ENCODE results near the gene MYLK4. TPM values are rescaled to one million over a fixed set of nuclear protein-coding genes. Genes with fewer than 3 reads are reported as not detected.

The MYLK4 gene
- total and polyA plus RNA-seq, 9 donors, result 0.24 to 0.83 (median 0.50) TPM

DNA sequence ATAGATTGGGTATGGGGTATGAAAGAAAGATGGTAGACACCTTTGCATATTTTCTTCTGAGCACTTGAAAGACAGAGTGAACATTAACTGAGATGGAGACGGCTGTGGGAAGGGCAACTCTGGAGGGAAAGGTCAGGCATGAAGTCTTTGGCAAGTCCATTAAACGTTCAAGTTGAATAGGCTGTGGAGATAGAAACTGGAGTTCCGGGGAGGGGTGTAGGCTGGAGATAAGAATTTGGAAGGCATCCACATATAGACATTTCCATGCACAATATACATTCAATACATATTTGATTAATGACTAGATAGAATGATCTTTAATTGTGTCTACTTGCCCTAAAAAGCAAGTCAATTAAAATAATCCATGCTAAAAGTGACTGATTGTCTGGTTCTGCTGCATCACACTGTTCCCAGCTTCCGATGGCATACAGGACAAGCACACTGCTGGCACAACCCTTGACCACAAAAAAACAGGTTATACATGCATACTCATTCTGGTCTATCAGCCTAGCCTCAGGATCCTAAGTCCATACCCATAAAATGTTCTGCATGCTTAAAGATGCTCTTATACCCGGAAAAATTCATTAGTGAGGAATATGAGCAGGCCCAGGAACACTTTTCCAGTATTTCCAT lies 1.9 kb upstream of the MYLK4 start:
- Histone ChIP-seq H3K9me3 (no peaks in the 10 kb centered on the region), H3K27me3 (no peaks in the 10 kb centered on the region), H3K36me3 (no peaks in the 10 kb centered on the region), H3K4me1 (ENCODE audit: insufficient read depth) (no peaks in the 10 kb centered on the region), H3K27ac (no peak overlapping the region), H3K4me3 (no peak overlapping the region)
- DNase-seq, result no peak
- intact Hi-C loops (cut with DNase I), result loop anchor here in 1 of 4 donors (10.0 kb wide), 1 partner anchor 508 kb away; the partner anchor contains the start of gene GMDS
- WGBS, 3 donors, result 76 to 80% (median 78%) methylated on average over 5 of the region's 5 CpGs
- TF ChIP-seq POLR2A (IDR thresholded peaks at IDR 0.05), result no peak

DNA sequence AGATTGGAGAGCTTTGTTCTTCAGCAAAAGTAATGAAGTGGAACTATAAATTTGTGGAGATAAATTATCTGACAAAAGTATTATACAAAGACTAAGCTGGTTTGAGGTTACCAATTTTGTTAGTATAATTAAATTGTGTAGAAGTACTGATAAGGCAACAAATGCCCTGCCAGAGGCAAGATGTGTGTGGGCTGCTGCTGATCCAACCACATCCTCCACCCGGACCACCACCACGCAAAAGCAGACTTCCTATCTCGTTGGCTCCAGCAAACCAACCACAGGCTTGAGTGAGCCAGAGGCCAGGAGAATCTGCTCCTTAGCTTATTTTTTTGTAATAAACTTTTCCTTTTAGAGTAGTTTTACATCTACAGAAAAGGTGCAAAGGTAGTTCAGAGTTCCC lies 1.1 kb upstream of the MYLK4 start:
- Histone ChIP-seq H3K4me1 (ENCODE audit: insufficient read depth) (no peaks in the 10 kb centered on the region), H3K27ac (no peak overlapping the region), H3K27me3 (no peaks in the 10 kb centered on the region), H3K4me3 (no peak overlapping the region), H3K36me3 (no peaks in the 10 kb centered on the region), H3K9me3 (no peaks in the 10 kb centered on the region)
- TF ChIP-seq POLR2A (IDR thresholded peaks at IDR 0.05), result no peak
- no peak for TF ChIP-seq EP300 (IDR thresholded peaks at IDR 0.05)
- TF ChIP-seq, protein P1, sequence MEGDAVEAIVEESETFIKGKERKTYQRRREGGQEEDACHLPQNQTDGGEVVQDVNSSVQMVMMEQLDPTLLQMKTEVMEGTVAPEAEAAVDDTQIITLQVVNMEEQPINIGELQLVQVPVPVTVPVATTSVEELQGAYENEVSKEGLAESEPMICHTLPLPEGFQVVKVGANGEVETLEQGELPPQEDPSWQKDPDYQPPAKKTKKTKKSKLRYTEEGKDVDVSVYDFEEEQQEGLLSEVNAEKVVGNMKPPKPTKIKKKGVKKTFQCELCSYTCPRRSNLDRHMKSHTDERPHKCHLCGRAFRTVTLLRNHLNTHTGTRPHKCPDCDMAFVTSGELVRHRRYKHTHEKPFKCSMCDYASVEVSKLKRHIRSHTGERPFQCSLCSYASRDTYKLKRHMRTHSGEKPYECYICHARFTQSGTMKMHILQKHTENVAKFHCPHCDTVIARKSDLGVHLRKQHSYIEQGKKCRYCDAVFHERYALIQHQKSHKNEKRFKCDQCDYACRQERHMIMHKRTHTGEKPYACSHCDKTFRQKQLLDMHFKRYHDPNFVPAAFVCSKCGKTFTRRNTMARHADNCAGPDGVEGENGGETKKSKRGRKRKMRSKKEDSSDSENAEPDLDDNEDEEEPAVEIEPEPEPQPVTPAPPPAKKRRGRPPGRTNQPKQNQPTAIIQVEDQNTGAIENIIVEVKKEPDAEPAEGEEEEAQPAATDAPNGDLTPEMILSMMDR (IDR thresholded peaks at IDR 0.05), result no peak
- intact Hi-C loops (cut with DNase I), result loop anchor here in 1 of 4 donors (10.0 kb wide), 1 partner anchor 507 kb away; the partner anchor contains the start of gene GMDS
- 44 to 54% (median 46%) methylated on average over 3 of the region's 3 CpGs for WGBS, 3 donors
- no peak for DNase-seq

DNA sequence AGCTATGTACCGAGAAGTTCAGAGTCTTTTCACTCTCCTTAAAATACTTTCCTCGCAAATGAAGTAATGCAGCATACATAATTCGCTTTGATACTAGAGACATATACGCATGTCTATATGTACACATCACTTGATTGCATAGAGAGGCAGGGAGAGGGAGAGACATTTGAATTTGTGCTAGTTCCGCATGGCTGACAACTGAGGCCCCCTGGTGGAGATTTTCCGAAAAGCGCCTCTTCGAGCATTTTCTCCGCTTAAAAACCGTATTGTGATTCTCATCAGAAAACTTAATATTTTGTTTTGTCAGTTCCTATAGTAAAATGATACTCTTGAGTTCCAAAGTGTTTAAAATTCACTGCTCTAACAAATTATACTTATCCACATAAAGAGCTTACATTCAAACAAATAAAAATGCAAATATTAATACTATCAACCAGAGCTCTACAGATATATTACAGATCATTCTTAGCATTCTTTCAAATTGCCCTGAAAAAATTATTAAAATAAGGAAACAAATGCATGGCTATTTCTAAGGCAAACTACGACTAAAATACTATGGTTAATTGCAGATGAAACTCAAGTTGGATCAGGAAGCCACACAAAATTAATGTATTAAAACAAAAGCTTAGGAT lies 637 bp downstream of the MYLK4 start:
- Histone ChIP-seq H3K4me3 (no peak overlapping the region), H3K4me1 (ENCODE audit: insufficient read depth) (no peaks in the 10 kb centered on the region), H3K36me3 (no peaks in the 10 kb centered on the region), H3K27ac (no peak overlapping the region), H3K9me3 (no peaks in the 10 kb centered on the region), H3K27me3 (no peaks in the 10 kb centered on the region)
- DNase-seq, result peak in 4 of 5 donors; percentile 57 to 69 (median 67)
- 3 to 4% (median 3%) methylated on average over 11 of the region's 11 CpGs for WGBS, 3 donors
- no peak for TF ChIP-seq POLR2A (IDR thresholded peaks at IDR 0.05)
- TF ChIP-seq, protein P1 (IDR thresholded peaks at IDR 0.05), result peak; percentile 56 to 62 (median 60)
- intact Hi-C loops (cut with DNase I), result loop anchor here in 3 of 4 donors (5.0 to 10.0 kb wide), 3 partner anchors 505 to 1153 kb away; partner anchors contain the start of genes FOXC1 (in 1 of the 3) and GMDS (in 1 of the 3)

DNA sequence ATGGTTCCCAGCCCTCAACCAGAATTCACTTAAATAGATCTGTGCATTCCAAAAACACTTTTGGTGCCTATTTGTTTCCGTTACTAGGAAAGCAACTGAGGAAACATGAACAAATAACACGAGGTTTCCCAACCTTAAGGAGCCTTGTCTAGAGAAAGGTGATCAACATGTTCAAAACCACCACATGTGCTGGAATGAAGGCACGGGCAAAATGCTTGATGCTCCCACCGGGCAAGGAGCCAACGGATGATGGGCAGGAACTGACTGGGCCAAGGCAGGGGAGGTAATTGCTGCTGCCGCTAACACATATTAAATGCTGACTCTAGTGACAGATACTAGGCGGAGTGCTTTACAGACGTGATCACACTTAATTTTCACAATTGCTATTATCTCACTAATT lies 2.5 kb downstream of the MYLK4 start:
- Histone ChIP-seq H3K27ac (no peak overlapping the region), H3K9me3 (no peaks in the 10 kb centered on the region), H3K27me3 (no peaks in the 10 kb centered on the region), H3K36me3 (no peaks in the 10 kb centered on the region), H3K4me3 (no peak overlapping the region), H3K4me1 (ENCODE audit: insufficient read depth) (no peaks in the 10 kb centered on the region)
- TF ChIP-seq POLR2A (IDR thresholded peaks at IDR 0.05), result no peak
- TF ChIP-seq, protein P1 (IDR thresholded peaks at IDR 0.05), result no peak
- TF ChIP-seq EP300 (IDR thresholded peaks at IDR 0.05), result no peak
- intact Hi-C loops (cut with DNase I), result loop anchor here in 3 of 4 donors (5.0 to 10.0 kb wide), 2 partner anchors 1143 to 1151 kb away; partner anchors contain the start of gene FOXC1 (in 1 of the 3)
- DNase-seq, result no peak
- WGBS, 3 donors, result 76 to 88% (median 82%) methylated on average over 8 of the region's 8 CpGs
